Psoas muscle (tissue), 8 donors: ENCODE results near the gene GREM1. TPM values are rescaled to one million over a fixed set of nuclear protein-coding genes. Genes with fewer than 3 reads are reported as not detected.

ENCODE experiments used
- ATAC-seq, 4 donors: fragments of 200-7000 bp; cut with Tn5 transposase; one replicate each; pipeline ENCODE4 v1.9.1; 2020; ENCODE audit warnings: moderate library complexity in 3 of 4, mild to moderate bottlenecking in 2 of 4
- DNase-seq, 2 donors: peaks; one replicate each; pipeline ENCODE4 v3.0.0-alpha.2; 2020
- H3K27ac ChIP-seq: fragments of 200-600 bp; one replicate; pipeline ENCODE4 v1.8.0; 2022
- H3K27me3 ChIP-seq, 3 donors: fragments of 200-600 bp in 1 of 3; one replicate each; pipeline versions ENCODE4 v1.6.1 to v1.8.0; 2013 to 2022; ENCODE audit warnings: low read length in 2 of 3, mild to moderate bottlenecking in 2 of 3, moderate library complexity in 1 of 3; ENCODE audit not compliant: insufficient read depth in 3 of 3
- H3K36me3 ChIP-seq, 2 donors: fragments of 200-600 bp in 1 of 2; one replicate each; pipeline versions ENCODE4 v1.6.1 to v1.8.0; 2013 to 2022; ENCODE audit warnings: low read depth in 1 of 2, mild to moderate bottlenecking in 1 of 2, moderate library complexity in 1 of 2; ENCODE audit not compliant: insufficient read depth in 1 of 2
- H3K4me1 ChIP-seq: fragments of 200-600 bp; one replicate; pipeline ENCODE4 v1.8.0; 2022
- H3K4me3 ChIP-seq: fragments of 200-600 bp; one replicate; pipeline ENCODE4 v1.8.0; 2022; ENCODE audit warnings: mild to moderate bottlenecking
- H3K9me3 ChIP-seq: fragments of 200-600 bp; one replicate; pipeline ENCODE4 v1.8.0; 2022
- WGBS, 3 donors: extraction: QIAGEN DNeasy Blood & Tissue Kit; methylation state at CpG; one replicate each; pipeline versions ENCODE4 v1.1.6 to v1.1.7; 2013; 5-methylcytosine and 5-hydroxymethylcytosine counted together
- intact Hi-C, 2 donors: fragments of 100-400 bp; cut with DNase I; formaldehyde crosslinking; loops; one replicate each; pipeline versions ENCODE4 v1.11.0 to v1.14.2; 2022
- polyA plus RNA-seq, 3 donors: library from polyadenylated mRNA; stranded (reverse); fragments of 200-250 nt; gene quantifications; one replicate each; pipeline ENCODE4 v1.2.3, GENCODE V29; 2013
- total RNA-seq, 4 donors: library from RNA; stranded (reverse); fragmentation: NEBNext Ultra II Directional in 2 of 4; extraction: Animal tissue kit (Norgen Biotek cat#: 25700) in 2 of 4; gene quantifications; one replicate each; pipeline versions ENCODE4 v1.2.1 to v1.2.4, GENCODE V29; 2021 to 2023
- TF ChIP-seq, protein P1 (sequence below): fragments of 200-600 bp; IDR thresholded peaks from one replicate; pipeline ENCODE4 v1.8.0; 2022; ENCODE audit warnings: antibody characterized with exemption
- donor health status: healthy with polysubstance abuse.
- donor health status: DM: no; HTN: no; CAD: no; lungs with moderate emphysema.
- donor health status: Bipolar disorder and iron deficiency.
- donor health status: healthy.
- donor health status: DM: yes; HTN: yes; CAD: no.
- donor health status: DM: no; HTN: no; CAD: no.
- donor health status: DM: no; HTN: no; CAD: no.
- donor health status: DM: yes; HTN: yes; CAD: no.

Gene GREM1
- total and polyA plus RNA-seq, 7 donors = 0.09 to 4.5 (median 1.3) TPM

DNA sequence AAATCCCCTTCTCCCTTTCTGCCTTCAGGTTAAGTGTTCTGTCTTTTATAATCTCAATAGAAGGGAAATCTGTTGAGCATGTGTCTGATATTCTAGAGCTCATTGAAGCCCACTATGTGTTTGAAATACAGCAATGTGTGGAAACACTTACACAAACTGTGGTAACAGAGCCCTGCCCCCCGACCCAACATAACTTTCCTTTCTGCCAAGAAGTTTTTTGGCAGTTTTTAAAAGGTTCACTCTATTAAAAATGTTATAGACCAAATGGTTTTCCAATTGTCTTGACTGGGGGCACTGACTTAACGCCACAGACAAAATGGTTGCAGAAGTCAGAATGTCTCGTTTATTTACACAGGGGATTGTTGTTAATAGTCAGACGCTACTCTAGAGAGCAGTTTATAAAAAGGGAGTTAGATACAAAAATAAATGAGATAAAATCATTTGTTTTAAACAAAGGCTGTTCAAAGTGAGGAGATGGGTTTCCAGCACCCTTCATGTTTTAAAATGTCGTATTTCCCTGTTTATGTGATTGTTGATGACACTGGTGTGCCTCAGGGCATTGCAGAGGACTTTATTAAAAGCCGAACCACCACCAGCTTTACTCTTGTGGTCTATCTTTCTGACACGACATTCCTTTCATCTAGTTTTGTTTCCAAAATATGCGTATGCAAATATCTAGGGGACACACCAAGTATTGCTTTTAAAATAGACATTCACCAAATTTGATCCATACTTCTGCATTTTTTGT lies 26.7 kb upstream of the GREM1 start:
- 75 to 81% (median 78%) methylated on average over 8 of the region's 8 CpGs for WGBS, 3 donors
- H3K4me1 ChIP-seq = no peaks in the 10 kb centered on the region
- H3K9me3 ChIP-seq = no peaks in the 10 kb centered on the region
- no peak for DNase-seq
- no peak overlapping the region for H3K27ac ChIP-seq
- no peak overlapping the region for H3K4me3 ChIP-seq
- no peaks in the 10 kb centered on the region for H3K27me3 ChIP-seq
- ATAC-seq = no peak
- intact Hi-C loops = no loop called here
- TF ChIP-seq, protein P1, sequence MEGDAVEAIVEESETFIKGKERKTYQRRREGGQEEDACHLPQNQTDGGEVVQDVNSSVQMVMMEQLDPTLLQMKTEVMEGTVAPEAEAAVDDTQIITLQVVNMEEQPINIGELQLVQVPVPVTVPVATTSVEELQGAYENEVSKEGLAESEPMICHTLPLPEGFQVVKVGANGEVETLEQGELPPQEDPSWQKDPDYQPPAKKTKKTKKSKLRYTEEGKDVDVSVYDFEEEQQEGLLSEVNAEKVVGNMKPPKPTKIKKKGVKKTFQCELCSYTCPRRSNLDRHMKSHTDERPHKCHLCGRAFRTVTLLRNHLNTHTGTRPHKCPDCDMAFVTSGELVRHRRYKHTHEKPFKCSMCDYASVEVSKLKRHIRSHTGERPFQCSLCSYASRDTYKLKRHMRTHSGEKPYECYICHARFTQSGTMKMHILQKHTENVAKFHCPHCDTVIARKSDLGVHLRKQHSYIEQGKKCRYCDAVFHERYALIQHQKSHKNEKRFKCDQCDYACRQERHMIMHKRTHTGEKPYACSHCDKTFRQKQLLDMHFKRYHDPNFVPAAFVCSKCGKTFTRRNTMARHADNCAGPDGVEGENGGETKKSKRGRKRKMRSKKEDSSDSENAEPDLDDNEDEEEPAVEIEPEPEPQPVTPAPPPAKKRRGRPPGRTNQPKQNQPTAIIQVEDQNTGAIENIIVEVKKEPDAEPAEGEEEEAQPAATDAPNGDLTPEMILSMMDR = no peak
- H3K36me3 ChIP-seq = no peaks in the 10 kb centered on the region

DNA sequence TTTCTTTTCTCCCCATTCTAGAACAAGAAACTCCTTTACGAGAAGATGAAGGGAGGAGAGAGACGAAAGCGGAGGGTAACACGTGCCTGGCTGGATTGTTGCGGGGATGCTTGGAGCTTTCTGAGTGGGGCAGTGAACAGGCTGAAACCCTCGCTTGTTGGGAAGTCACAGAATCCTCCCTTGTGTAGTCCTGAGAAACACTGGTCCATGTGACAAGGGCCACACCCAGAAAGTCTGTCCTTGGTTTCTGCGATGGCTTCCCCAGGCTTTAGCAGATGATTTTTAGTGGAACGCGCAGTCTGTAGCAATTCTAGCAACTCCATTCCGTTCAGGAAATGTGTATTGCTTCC lies 26.1 kb upstream of the GREM1 start:
- Histone ChIP-seq H3K4me1 (no peaks in the 10 kb centered on the region), H3K27ac (no peak overlapping the region), H3K27me3 (no peaks in the 10 kb centered on the region), H3K36me3 (no peaks in the 10 kb centered on the region), H3K9me3 (no peaks in the 10 kb centered on the region), H3K4me3 (no peak overlapping the region)
- TF ChIP-seq, protein P1 = no peak
- ATAC-seq = no peak
- WGBS, 3 donors = 86 to 89% (median 86%) methylated on average over 10 of the region's 10 CpGs
- no peak for DNase-seq
- intact Hi-C loops = no loop called here

DNA sequence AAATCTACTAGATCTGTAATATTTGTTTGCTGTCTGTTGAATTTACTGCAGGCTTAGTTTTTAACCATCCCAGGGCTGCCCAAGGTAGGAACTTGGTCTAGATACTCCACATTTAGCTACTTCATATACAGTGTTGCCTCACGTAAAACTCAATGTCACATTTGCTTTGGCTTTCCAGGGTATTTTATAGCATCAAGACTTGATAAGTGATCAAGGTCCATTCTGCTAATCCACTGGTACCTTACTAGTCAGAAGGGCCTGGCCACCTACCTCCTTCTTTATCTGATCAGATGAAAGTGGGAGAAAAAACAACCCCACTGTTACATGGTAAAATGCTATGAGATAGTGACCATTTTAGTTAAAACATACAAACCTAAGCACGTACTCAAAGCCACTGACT lies 25.5 kb upstream of the GREM1 start:
- no peaks in the 10 kb centered on the region for H3K27me3 ChIP-seq
- H3K9me3 ChIP-seq = no peaks in the 10 kb centered on the region
- WGBS, 3 donors = 86 to 91% (median 90%) methylated on average over 2 of the region's 2 CpGs
- ATAC-seq (no peak), DNase-seq (no peak)
- TF ChIP-seq, protein P1 = no peak
- no peaks in the 10 kb centered on the region for H3K4me1 ChIP-seq
- no peaks in the 10 kb centered on the region for H3K36me3 ChIP-seq
- intact Hi-C loops = no loop called here
- no peak overlapping the region for H3K4me3 ChIP-seq
- H3K27ac ChIP-seq = no peak overlapping the region

DNA sequence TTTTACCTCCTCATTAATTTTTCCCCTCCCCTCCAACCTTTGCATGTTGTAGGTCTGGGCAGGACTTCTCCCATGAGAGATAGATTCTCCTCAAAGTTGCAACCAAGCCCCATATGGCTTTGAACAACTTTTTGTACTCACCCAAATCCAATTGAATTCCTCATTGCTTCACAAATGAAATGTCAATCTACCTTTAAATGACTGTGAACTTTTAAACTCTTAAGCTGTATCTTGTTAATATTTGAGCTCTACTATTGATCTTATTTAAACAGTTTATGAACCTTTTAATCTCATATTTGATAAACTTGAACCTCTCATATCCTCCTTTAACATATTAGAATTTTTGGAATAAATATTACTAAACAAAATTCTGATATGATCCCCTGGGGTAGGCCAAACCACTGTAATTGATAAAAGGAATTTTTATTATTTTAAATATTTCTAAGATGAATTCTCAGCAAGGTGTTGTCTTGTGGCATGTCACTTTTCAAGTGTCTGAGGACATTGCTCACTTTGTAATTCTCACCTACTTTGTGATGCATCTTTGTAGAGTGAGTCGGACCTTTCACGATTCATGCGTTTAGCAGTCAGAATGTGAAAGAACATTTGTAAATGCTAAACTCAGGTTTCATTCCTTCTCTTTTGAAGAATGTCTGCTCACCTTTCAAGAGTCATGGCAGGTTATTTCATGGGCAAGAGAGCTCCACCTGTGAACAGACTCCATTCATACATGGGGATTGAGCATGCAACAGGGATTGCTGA lies 23.4 kb upstream of the GREM1 start:
- Histone ChIP-seq H3K4me3 (no peak overlapping the region), H3K27ac (no peak overlapping the region), H3K4me1 (no peaks in the 10 kb centered on the region), H3K9me3 (no peaks in the 10 kb centered on the region), H3K36me3 (no peaks in the 10 kb centered on the region), H3K27me3 (peaks cover 0 to 2% (median 0%) of the 10 kb centered on the region in 3 donors)
- DNase-seq = no peak
- intact Hi-C loops = no loop called here
- no peak for ATAC-seq
- TF ChIP-seq, protein P1 = no peak
- 96 to 97% (median 96%) methylated on average over 3 of the region's 3 CpGs for WGBS, 3 donors
